Neural progenitor cell (in vitro differentiated cells): ENCODE data around the gene KIF4B.

Source experiments
- EZH2phosphoT487 ChIP-seq: fragments of 200-600 bp; sonication (generic); IDR thresholded peaks from 2 replicates; pipeline ENCODE4 v1.6.1; 2017; ENCODE audit warnings: antibody characterized with exemption
- TF ChIP-seq, protein P1 (sequence below): fragments of 200-600 bp; sonication (generic); IDR thresholded peaks from 2 replicates; pipeline ENCODE4 v1.5.1; 2017; ENCODE audit warnings: antibody characterized with exemption, mild to moderate bottlenecking

DNA sequence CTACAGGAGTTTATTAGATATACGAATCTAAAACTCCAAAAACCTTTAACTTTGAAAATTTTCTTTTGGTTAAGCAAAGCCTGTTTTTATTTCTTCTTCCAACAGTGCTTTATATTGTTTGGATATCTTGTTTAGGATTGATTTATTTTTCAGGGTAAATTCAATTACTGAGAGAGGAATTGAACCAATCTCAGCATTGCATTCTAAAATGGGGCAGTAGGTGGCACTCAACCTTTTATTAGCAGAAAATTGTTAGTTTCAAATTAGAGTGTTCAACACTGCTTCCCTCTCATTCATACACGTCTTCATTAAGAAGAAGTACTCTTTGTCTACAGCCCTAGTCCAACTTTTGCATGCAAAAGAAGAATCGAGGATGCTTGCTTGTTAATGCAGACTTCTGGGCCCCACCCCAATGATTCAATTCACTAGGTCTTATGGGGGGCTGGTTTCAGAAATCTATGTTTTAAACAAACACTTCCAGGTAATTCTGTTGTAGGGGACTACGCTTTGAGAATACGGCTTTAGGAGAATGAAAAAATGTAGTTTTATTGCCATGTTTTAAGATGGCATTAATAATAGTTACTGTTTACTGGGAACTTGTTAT lies 46.0 kb upstream of the KIF4B start:
- TF ChIP-seq, protein P1, sequence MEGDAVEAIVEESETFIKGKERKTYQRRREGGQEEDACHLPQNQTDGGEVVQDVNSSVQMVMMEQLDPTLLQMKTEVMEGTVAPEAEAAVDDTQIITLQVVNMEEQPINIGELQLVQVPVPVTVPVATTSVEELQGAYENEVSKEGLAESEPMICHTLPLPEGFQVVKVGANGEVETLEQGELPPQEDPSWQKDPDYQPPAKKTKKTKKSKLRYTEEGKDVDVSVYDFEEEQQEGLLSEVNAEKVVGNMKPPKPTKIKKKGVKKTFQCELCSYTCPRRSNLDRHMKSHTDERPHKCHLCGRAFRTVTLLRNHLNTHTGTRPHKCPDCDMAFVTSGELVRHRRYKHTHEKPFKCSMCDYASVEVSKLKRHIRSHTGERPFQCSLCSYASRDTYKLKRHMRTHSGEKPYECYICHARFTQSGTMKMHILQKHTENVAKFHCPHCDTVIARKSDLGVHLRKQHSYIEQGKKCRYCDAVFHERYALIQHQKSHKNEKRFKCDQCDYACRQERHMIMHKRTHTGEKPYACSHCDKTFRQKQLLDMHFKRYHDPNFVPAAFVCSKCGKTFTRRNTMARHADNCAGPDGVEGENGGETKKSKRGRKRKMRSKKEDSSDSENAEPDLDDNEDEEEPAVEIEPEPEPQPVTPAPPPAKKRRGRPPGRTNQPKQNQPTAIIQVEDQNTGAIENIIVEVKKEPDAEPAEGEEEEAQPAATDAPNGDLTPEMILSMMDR: peak; percentile 64
- no peak for TF ChIP-seq EZH2phosphoT487
